ENCODE measurements around the gene OR4D5. TPM values are rescaled to one million over a fixed set of nuclear protein-coding genes. Genes with fewer than 3 reads are reported as not detected.

OR4D5 gene
- total and polyA plus RNA-seq, 2 of the 8 experiments (the other 6 are each of a cell fraction or from before 2014, with no cell fraction given), result not detected

DNA sequence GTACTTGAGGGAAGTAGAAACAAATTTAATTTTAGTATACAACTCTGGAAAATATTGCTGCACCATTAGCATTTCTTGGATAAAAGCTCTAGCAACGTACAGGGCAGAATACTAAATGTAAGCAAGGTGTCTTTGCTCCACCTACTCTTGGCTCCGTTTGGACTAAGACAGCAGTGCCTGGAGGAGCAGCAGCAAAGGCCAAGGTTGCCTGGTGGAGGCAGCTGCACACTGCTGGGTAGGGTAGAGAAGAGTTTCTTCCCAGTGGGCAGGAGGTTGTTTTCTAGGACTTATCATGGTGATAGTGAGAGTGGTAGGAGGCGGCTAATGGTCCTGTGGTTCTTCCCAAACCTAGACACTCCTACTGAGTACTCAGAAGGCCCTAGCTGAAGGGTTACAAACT, 39.6 kb upstream of the OR4D5 start (continued):
- no peak for TF ChIP-seq TBP (IDR thresholded peaks at IDR 0.05; ENCODE audit: low read depth, low read length)
- TF ChIP-seq, protein P1, sequence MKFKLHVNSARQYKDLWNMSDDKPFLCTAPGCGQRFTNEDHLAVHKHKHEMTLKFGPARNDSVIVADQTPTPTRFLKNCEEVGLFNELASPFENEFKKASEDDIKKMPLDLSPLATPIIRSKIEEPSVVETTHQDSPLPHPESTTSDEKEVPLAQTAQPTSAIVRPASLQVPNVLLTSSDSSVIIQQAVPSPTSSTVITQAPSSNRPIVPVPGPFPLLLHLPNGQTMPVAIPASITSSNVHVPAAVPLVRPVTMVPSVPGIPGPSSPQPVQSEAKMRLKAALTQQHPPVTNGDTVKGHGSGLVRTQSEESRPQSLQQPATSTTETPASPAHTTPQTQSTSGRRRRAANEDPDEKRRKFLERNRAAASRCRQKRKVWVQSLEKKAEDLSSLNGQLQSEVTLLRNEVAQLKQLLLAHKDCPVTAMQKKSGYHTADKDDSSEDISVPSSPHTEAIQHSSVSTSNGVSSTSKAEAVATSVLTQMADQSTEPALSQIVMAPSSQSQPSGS (IDR thresholded peaks at IDR 0.05; ENCODE audit: low read length), result no peak
- TF ChIP-seq SAP30 (IDR thresholded peaks at IDR 0.05; ENCODE audit: insufficient read depth, insufficient replicate concordance, low read length), result no peak
- TF ChIP-seq RBBP5 (IDR thresholded peaks at IDR 0.05; ENCODE audit: borderline replicate concordance, low read depth, low read length), result no peak
